Esophagus squamous epithelium (tissue), 4 donors: ENCODE results near the gene NHS.

Source experiments
- CTCF ChIP-seq, 6 experiments: fragments of 450-650 bp in 4 of 6; fragments of 200-600 bp in 2 of 6; sonication (generic) in 2 of 6; IDR thresholded peaks; one replicate each; pipeline ENCODE4 v1.5.1; 2016 to 2019; ENCODE audit warnings: antibody characterized with exemption in 6 of 6, mild to moderate bottlenecking in 4 of 6, moderate library complexity in 4 of 6
- POLR2A ChIP-seq, 4 donors: fragments of 450-650 bp; IDR thresholded peaks; one replicate each; pipeline ENCODE4 v1.6.1; 2017; ENCODE audit warnings: antibody characterized with exemption in 4 of 4, mild to moderate bottlenecking in 4 of 4, moderate library complexity in 3 of 4

DNA sequence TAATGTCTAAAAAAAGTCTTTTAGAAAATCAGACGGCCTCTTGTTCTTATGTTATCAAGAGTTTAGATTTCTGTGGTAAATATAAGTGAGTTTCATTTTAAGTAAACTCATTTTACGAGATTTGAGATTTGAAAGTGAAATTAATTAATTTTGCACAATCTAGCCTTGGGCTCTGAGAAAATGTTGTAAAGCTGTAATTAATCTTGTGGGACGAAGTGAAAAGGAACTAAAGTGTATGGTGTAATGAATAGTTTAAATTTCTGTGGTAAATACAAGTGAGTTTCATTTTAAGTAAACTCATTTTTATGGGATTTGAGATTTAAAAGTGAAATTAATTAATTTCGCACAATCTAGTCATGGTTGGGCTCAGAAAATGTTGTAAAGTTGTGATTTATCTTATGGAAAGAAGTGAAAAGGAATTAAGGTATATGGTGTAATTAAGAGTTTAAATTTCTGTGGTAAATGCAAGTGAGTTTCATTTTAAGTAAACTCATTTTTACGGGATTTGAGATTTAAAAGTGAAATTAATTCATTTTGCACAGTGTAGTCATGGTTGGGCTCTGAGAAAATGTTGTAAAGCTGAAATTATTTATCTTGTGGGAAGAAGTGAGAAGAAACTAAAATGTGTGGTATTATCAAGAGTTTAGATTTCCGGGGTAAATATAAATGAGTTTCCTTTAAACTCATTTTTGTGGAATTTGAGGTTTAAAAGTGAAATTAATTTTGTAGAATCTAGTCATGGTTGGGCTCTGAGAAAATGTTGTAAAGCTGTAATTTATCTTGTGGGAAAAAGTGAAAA is 363.9 kb downstream of the NHS start:
- TF ChIP-seq CTCF (IDR thresholded peaks at IDR 0.05) = no peak
- TF ChIP-seq POLR2A (IDR thresholded peaks at IDR 0.05) = no peak
